ENCODE data around the gene ADAMTS6. TPM values are rescaled to one million over a fixed set of nuclear protein-coding genes. Genes with fewer than 3 reads are reported as not detected.

ADAMTS6 gene
- total RNA-seq, 1 donor from 2014 or later, result 2.6 TPM

DNA sequence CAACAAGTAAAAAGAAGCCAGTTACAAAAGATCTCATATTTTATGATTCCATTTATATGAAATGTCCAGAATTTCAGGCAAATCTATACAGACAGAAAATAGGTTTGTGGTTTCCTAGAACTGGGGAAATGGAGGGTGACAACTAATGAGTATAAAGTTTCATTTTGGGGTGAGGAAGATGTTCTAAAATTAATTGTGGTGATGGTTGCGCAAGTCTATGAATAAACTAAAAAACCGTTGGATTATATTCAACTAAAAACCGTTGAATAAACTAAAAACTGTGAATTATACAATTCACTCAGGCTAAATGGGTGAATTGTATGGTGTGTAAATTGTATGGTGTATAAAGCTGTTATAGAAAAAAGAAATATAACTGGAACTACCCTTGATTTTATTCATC, 47.6 kb downstream of the ADAMTS6 start:
- H3K4me3 ChIP-seq (ENCODE audit: low read length in 3 of 3), result no peak overlapping the region
- no peaks in the 10 kb centered on the region for H3K27me3 ChIP-seq (ENCODE audit: control insufficient read depth in 3 of 3, insufficient read depth in 3 of 3, low read length in 3 of 3)
- no peak overlapping the region for H3K9ac ChIP-seq (ENCODE audit: low read depth in 1 of 3, low read length in 3 of 3)
- no peaks in the 10 kb centered on the region for H3K9me3 ChIP-seq (ENCODE audit: control insufficient read depth in 3 of 3, low read length in 3 of 3)
- no peak overlapping the region for H3K27ac ChIP-seq (ENCODE audit: low read depth, low read length)
- no peaks in the 10 kb centered on the region for H3K36me3 ChIP-seq (ENCODE audit: control insufficient read depth in 3 of 3, insufficient read depth in 3 of 3, low read length in 3 of 3)
- H3K4me1 ChIP-seq (ENCODE audit: control insufficient read depth in 3 of 3, insufficient read depth in 3 of 3, low read length in 3 of 3), result no peaks in the 10 kb centered on the region

DNA sequence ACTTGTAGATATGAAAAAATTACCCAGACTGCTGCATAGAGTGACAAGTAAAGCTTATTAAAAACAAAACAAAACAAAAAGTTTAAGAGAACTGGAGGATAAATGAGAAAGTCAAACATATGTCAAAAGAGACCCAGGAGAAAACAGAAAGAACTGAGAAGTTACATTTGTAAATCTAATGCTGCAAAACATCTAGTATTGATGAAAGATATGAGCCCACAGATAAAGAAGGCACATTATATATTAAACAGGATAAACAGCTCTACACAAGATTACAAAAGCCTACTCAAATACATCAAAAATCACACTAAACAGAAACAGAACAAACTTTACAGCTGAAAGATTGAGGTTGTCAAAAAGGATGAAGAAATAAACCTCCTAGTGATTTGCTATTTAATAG, 55.1 kb downstream of the ADAMTS6 start:
- Histone ChIP-seq H3K9me3 (ENCODE audit: control insufficient read depth in 3 of 3, low read length in 3 of 3) (no peaks in the 10 kb centered on the region), H3K4me3 (ENCODE audit: low read length in 3 of 3) (no peak overlapping the region), H3K27ac (ENCODE audit: low read depth, low read length) (no peak overlapping the region), H3K9ac (ENCODE audit: low read depth in 1 of 3, low read length in 3 of 3) (no peak overlapping the region), H3K36me3 (ENCODE audit: control insufficient read depth in 3 of 3, insufficient read depth in 3 of 3, low read length in 3 of 3) (no peaks in the 10 kb centered on the region), H3K4me1 (ENCODE audit: control insufficient read depth in 3 of 3, insufficient read depth in 3 of 3, low read length in 3 of 3) (no peaks in the 10 kb centered on the region), H3K27me3 (ENCODE audit: control insufficient read depth in 3 of 3, insufficient read depth in 3 of 3, low read length in 3 of 3) (no peaks in the 10 kb centered on the region)

DNA sequence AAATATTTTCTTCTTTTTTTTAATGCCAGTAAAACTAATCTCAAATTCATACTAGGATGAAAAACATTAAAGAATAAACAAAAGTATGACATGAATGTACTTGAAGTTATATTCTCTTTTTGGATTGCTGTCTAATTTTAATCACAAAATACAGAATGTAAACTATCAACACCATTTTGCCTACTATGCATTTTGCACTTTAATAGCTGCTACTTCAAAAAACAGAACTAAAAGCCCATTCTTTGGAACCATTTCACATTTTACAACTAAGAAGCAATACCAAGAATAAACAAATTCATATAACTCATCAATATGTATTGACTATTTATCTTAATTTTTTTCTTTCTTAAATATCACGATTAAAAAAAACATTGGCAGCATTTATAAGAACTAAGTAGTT, 58.1 kb downstream of the ADAMTS6 start:
- H3K4me3 ChIP-seq (ENCODE audit: low read length in 3 of 3), result no peak overlapping the region
- no peaks in the 10 kb centered on the region for H3K4me1 ChIP-seq (ENCODE audit: control insufficient read depth in 3 of 3, insufficient read depth in 3 of 3, low read length in 3 of 3)
- H3K36me3 ChIP-seq (ENCODE audit: control insufficient read depth in 3 of 3, insufficient read depth in 3 of 3, low read length in 3 of 3), result no peaks in the 10 kb centered on the region
- H3K27ac ChIP-seq (ENCODE audit: low read depth, low read length), result no peak overlapping the region
- peaks cover 0 to 5% (median 0%) of the 10 kb centered on the region in 3 donors for H3K9me3 ChIP-seq (ENCODE audit: control insufficient read depth in 3 of 3, low read length in 3 of 3)
- H3K9ac ChIP-seq (ENCODE audit: low read depth in 1 of 3, low read length in 3 of 3), result no peak overlapping the region
- H3K27me3 ChIP-seq (ENCODE audit: control insufficient read depth in 3 of 3, insufficient read depth in 3 of 3, low read length in 3 of 3), result no peaks in the 10 kb centered on the region

DNA sequence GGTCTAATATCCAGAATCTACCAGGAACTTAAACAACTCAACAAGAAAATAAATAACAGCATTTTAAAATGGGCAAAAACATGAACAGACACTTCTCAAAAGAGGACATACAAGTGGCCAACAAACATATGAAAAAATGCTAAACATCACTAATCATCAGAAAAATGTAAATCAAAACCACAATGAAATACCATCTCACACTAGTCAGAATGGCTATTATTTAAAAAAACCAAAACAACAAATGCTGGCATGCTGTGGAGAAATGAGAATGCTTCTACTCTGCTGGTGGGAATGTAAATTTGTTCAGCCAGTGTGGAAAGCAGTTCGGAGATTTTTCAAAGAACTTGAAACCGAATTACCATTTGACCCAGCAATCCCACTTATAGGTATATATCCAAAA, 63.1 kb downstream of the ADAMTS6 start:
- peaks cover 0 to 5% (median 2%) of the 10 kb centered on the region in 3 donors for H3K9me3 ChIP-seq (ENCODE audit: control insufficient read depth in 3 of 3, low read length in 3 of 3)
- H3K4me1 ChIP-seq (ENCODE audit: control insufficient read depth in 3 of 3, insufficient read depth in 3 of 3, low read length in 3 of 3), result no peaks in the 10 kb centered on the region
- no peaks in the 10 kb centered on the region for H3K36me3 ChIP-seq (ENCODE audit: control insufficient read depth in 3 of 3, insufficient read depth in 3 of 3, low read length in 3 of 3)
- H3K27me3 ChIP-seq (ENCODE audit: control insufficient read depth in 3 of 3, insufficient read depth in 3 of 3, low read length in 3 of 3), result no peaks in the 10 kb centered on the region
- H3K27ac ChIP-seq (ENCODE audit: low read depth, low read length), result no peak overlapping the region
- no peak overlapping the region for H3K9ac ChIP-seq (ENCODE audit: low read depth in 1 of 3, low read length in 3 of 3)
- no peak overlapping the region for H3K4me3 ChIP-seq (ENCODE audit: low read length in 3 of 3)

DNA sequence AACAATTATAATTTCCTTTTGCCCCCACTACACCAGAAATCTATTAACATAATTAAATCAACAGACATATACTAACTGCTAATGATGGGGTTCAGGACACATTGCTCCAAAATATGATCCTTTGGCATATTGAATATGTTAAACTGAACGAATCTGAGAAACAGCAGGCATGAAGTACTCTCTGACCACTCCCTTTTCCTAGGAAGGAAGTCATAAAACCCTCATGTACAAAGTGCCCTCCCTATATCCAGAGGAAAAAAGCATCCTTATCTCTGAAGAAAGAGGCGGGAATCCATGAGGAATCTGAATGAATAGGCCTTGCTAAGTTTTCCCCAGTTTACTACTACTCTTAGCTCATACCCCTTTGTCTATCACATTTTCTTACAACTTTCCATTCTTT, 67.9 kb downstream of the ADAMTS6 start:
- H3K36me3 ChIP-seq (ENCODE audit: control insufficient read depth in 3 of 3, insufficient read depth in 3 of 3, low read length in 3 of 3), result no peaks in the 10 kb centered on the region

DNA sequence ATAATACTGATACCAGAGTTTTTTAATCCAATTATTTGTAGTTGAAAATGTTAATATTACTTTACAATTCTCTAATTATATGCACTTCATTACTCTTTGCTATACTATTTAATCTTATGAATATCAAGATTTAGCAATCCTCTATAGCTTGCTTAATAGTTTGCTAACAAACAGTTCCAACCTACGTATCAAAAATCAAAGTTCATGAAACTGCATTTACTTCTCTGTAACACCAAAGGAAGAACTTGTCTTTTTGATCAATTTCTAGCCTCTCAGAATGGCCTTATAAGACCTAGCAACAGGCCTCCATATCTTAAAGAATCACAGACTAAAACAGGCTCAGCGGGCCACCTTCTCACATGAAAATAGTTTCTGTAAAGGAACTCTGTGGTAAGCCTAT, 68.9 kb downstream of the ADAMTS6 start:
- H3K9me3 ChIP-seq (ENCODE audit: control insufficient read depth in 3 of 3, low read length in 3 of 3), result peaks cover 0 to 1% (median 0%) of the 10 kb centered on the region in 3 donors
- no peak overlapping the region for H3K27ac ChIP-seq (ENCODE audit: low read depth, low read length)
- H3K9ac ChIP-seq (ENCODE audit: low read depth in 1 of 3, low read length in 3 of 3), result no peak overlapping the region
- H3K4me1 ChIP-seq (ENCODE audit: control insufficient read depth in 3 of 3, insufficient read depth in 3 of 3, low read length in 3 of 3), result no peaks in the 10 kb centered on the region
- no peaks in the 10 kb centered on the region for H3K27me3 ChIP-seq (ENCODE audit: control insufficient read depth in 3 of 3, insufficient read depth in 3 of 3, low read length in 3 of 3)
- no peak overlapping the region for H3K4me3 ChIP-seq (ENCODE audit: low read length in 3 of 3)
- no peaks in the 10 kb centered on the region for H3K36me3 ChIP-seq (ENCODE audit: control insufficient read depth in 3 of 3, insufficient read depth in 3 of 3, low read length in 3 of 3)

More for the DNA sequence above, 67.9 kb downstream of the ADAMTS6 start:
- H3K9ac ChIP-seq (ENCODE audit: low read depth in 1 of 3, low read length in 3 of 3), result no peak overlapping the region
- H3K4me3 ChIP-seq (ENCODE audit: low read length in 3 of 3), result no peak overlapping the region
- H3K9me3 ChIP-seq (ENCODE audit: control insufficient read depth in 3 of 3, low read length in 3 of 3), result peaks cover 0 to 2% (median 0%) of the 10 kb centered on the region in 3 donors
- no peaks in the 10 kb centered on the region for H3K4me1 ChIP-seq (ENCODE audit: control insufficient read depth in 3 of 3, insufficient read depth in 3 of 3, low read length in 3 of 3)
- H3K27ac ChIP-seq (ENCODE audit: low read depth, low read length), result no peak overlapping the region
- H3K27me3 ChIP-seq (ENCODE audit: control insufficient read depth in 3 of 3, insufficient read depth in 3 of 3, low read length in 3 of 3), result no peaks in the 10 kb centered on the region

DNA sequence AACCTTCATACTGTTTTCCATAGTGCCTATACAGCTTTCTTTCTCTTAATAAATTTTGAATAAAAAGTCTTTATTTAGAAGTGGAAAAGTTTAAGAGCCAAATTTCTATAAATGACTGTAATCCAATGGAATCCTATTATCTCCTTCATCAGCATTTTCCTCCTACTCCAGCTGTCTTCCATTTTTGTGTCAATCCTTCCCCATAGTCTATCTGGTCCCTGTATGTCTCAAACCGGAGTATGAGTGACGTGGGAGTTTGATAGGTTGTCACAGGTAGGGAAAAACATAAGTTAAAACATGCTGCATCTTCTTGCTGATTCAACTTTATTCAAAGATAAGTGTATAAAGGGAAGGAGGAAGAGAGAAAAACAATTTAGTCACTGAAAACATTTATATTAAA, 70.4 kb downstream of the ADAMTS6 start:
- Histone ChIP-seq H3K9me3 (ENCODE audit: control insufficient read depth in 3 of 3, low read length in 3 of 3) (no peaks in the 10 kb centered on the region), H3K27me3 (ENCODE audit: control insufficient read depth in 3 of 3, insufficient read depth in 3 of 3, low read length in 3 of 3) (no peaks in the 10 kb centered on the region), H3K27ac (ENCODE audit: low read depth, low read length) (no peak overlapping the region), H3K9ac (ENCODE audit: low read depth in 1 of 3, low read length in 3 of 3) (no peak overlapping the region), H3K36me3 (ENCODE audit: control insufficient read depth in 3 of 3, insufficient read depth in 3 of 3, low read length in 3 of 3) (no peaks in the 10 kb centered on the region), H3K4me1 (ENCODE audit: control insufficient read depth in 3 of 3, insufficient read depth in 3 of 3, low read length in 3 of 3) (no peaks in the 10 kb centered on the region), H3K4me3 (ENCODE audit: low read length in 3 of 3) (no peak overlapping the region)

DNA sequence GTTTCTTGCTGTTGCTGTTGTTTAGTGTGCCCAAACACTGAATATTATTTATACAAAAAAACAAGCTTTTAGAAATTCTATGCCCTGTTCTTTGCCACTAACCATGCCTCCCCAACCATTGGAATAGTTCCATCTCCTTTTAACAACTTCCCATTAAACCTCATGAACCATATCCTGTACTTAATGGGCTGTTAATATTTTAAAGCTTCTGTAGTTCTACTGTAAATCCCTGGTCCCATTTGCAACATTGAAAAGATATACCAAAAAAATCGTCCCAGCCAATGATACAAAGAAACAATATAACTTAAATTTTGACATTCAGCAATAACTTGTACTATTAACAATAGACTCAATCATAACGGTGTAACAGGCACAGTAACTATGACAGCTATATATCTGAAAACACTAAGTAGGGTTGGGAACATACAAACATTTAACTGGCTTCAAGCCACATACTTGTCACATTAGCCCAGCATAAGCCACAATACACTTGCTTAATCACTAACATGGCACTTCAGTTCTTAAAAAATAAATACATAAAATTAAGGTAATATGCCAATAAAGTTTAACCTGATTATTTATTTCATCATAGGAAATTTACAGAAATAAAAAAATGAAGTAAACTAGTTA, 86.1 kb downstream of the ADAMTS6 start:
- Histone ChIP-seq H3K4me1 (ENCODE audit: control insufficient read depth in 3 of 3, insufficient read depth in 3 of 3, low read length in 3 of 3) (no peaks in the 10 kb centered on the region), H3K9ac (ENCODE audit: low read depth in 1 of 3, low read length in 3 of 3) (no peak overlapping the region), H3K4me3 (ENCODE audit: low read length in 3 of 3) (no peak overlapping the region), H3K9me3 (ENCODE audit: control insufficient read depth in 3 of 3, low read length in 3 of 3) (no peaks in the 10 kb centered on the region), H3K36me3 (ENCODE audit: control insufficient read depth in 3 of 3, insufficient read depth in 3 of 3, low read length in 3 of 3) (no peaks in the 10 kb centered on the region), H3K27me3 (ENCODE audit: control insufficient read depth in 3 of 3, insufficient read depth in 3 of 3, low read length in 3 of 3) (no peaks in the 10 kb centered on the region), H3K27ac (ENCODE audit: low read depth, low read length) (no peak overlapping the region)

DNA sequence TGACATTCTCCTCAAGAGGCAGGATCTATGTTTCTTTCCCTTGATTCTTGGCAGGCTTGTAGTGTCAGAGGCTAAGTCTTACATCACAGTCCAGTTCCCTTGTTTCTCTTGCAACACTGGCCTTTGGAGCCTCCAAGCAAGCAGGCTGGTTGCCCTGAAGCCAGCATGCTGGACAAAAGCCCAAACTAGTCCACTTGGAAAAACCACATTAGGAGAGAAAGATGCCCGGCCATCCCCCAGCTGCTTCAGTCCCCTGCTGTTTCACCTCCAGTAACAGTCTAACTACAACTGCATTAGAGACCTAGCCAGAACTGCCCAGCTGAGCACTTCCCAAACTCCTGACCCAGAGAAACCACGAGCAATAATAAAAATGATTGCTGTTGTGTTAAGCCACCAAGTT, 87.6 kb downstream of the ADAMTS6 start:
- Histone ChIP-seq H3K4me3 (ENCODE audit: low read length in 3 of 3) (no peak overlapping the region), H3K27ac (ENCODE audit: low read depth, low read length) (no peak overlapping the region), H3K27me3 (ENCODE audit: control insufficient read depth in 3 of 3, insufficient read depth in 3 of 3, low read length in 3 of 3) (no peaks in the 10 kb centered on the region), H3K9ac (ENCODE audit: low read depth in 1 of 3, low read length in 3 of 3) (no peak overlapping the region), H3K36me3 (ENCODE audit: control insufficient read depth in 3 of 3, insufficient read depth in 3 of 3, low read length in 3 of 3) (no peaks in the 10 kb centered on the region), H3K9me3 (ENCODE audit: control insufficient read depth in 3 of 3, low read length in 3 of 3) (no peaks in the 10 kb centered on the region), H3K4me1 (ENCODE audit: control insufficient read depth in 3 of 3, insufficient read depth in 3 of 3, low read length in 3 of 3) (no peaks in the 10 kb centered on the region)

DNA sequence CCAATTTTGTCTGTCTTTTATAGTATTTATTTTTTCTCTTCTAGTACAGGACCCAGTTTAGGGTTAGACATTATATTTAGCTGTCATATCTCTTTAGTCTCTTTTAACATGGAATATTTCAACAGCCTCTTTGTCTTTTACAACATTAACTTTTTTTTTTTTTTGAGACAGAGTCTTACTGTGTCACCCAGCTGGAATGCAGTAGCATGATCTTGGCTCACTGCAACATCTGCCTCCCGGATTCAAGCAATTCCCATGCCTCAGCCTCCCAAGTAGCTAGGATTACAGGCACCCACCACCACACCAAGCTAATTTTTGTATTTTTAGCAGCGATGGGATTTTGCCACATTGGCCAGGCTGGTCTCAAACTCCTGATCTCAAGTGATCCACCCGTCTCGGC, 90.1 kb downstream of the ADAMTS6 start:
- no peaks in the 10 kb centered on the region for H3K27me3 ChIP-seq (ENCODE audit: control insufficient read depth in 3 of 3, insufficient read depth in 3 of 3, low read length in 3 of 3)
- H3K4me3 ChIP-seq (ENCODE audit: low read length in 3 of 3), result no peak overlapping the region
- H3K36me3 ChIP-seq (ENCODE audit: control insufficient read depth in 3 of 3, insufficient read depth in 3 of 3, low read length in 3 of 3), result no peaks in the 10 kb centered on the region
- no peak overlapping the region for H3K9ac ChIP-seq (ENCODE audit: low read depth in 1 of 3, low read length in 3 of 3)
- H3K9me3 ChIP-seq (ENCODE audit: control insufficient read depth in 3 of 3, low read length in 3 of 3), result no peaks in the 10 kb centered on the region
- no peaks in the 10 kb centered on the region for H3K4me1 ChIP-seq (ENCODE audit: control insufficient read depth in 3 of 3, insufficient read depth in 3 of 3, low read length in 3 of 3)
- no peak overlapping the region for H3K27ac ChIP-seq (ENCODE audit: low read depth, low read length)

All from skeletal muscle tissue (tissue), 4 donors.